ENCODE results near the gene YKT6. TPM values are rescaled to one million over a fixed set of nuclear protein-coding genes. Genes with fewer than 3 reads are reported as not detected.
"Not testable (repeated sequence)": the region's sequence is repeated elsewhere in the genome, so short reads cannot be mapped to it uniquely, and the experiment has no call there.

Gene YKT6
- total RNA-seq, 2 donors from 2014 or later, result 43.9 to 44.9 TPM

DNA sequence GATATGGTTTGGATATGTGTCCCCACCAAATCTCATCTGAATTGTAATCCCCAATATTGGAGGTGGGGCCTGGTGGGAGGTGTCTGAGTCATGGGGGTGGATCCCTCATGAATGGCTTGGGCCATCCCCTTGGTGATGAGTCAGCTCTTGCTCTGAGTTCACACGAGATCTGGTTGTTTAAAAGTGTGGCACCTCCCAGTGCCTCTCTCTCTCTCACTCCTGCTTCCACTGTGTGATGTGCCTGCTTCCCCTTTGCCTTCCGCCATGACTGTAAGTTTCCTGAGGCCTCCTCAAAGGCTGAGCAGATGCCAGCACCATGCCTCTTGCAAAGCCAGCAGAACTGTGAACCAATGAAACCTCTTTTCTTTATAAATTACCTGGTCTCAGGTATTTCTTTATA is 6.7 kb upstream of the YKT6 start:
- no peaks in the 10 kb centered on the region for H3K4me1 ChIP-seq
- TF ChIP-seq, protein P1, sequence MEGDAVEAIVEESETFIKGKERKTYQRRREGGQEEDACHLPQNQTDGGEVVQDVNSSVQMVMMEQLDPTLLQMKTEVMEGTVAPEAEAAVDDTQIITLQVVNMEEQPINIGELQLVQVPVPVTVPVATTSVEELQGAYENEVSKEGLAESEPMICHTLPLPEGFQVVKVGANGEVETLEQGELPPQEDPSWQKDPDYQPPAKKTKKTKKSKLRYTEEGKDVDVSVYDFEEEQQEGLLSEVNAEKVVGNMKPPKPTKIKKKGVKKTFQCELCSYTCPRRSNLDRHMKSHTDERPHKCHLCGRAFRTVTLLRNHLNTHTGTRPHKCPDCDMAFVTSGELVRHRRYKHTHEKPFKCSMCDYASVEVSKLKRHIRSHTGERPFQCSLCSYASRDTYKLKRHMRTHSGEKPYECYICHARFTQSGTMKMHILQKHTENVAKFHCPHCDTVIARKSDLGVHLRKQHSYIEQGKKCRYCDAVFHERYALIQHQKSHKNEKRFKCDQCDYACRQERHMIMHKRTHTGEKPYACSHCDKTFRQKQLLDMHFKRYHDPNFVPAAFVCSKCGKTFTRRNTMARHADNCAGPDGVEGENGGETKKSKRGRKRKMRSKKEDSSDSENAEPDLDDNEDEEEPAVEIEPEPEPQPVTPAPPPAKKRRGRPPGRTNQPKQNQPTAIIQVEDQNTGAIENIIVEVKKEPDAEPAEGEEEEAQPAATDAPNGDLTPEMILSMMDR (IDR thresholded peaks at IDR 0.05), result no peak
- no peaks in the 10 kb centered on the region for H3K9me3 ChIP-seq
- no peak overlapping the region for H3K4me3 ChIP-seq
- H3K36me3 ChIP-seq, result no peaks in the 10 kb centered on the region
- DNase-seq (ENCODE audit: low spot score), result no peak
- H3K27ac ChIP-seq, result no peak overlapping the region
- H3K27me3 ChIP-seq, result no peaks in the 10 kb centered on the region

DNA sequence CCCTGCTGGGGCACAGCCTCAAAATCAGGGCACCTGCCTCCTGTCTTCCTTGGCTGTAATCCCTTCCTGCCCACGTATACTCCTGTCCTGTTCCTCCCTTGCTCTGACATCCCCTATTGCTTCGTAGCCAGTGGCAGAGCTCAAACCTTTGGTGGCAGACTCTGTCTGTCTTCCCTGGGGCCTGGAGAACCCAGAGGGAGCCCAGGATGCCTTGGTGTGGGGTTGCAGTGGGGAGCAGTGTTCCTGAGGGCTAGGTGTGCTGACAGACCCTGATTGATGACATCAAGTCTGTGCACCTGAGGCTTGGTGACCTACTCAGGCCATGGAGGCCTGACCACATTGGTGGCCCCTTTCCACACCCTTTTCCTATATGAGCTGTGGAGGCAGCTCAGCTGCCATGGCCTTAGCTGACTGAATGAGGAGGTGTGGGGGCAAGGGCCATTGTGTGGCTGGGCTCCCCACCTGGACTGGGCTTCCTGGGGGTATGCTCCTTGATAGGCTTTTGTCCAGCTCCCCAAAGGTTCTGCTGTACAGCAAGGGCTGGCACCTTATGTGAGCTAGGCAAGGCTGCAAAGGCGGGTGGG is 6.1 kb upstream of the YKT6 start:
- H3K4me1 ChIP-seq, result no peaks in the 10 kb centered on the region
- TF ChIP-seq, protein P1 (IDR thresholded peaks at IDR 0.05), result no peak
- no peaks in the 10 kb centered on the region for H3K27me3 ChIP-seq
- H3K36me3 ChIP-seq, result no peaks in the 10 kb centered on the region
- H3K4me3 ChIP-seq, result no peak overlapping the region
- no peak overlapping the region for H3K27ac ChIP-seq
- no peak for DNase-seq (ENCODE audit: low spot score)
- H3K9me3 ChIP-seq, result no peaks in the 10 kb centered on the region

GRCh38 chr7:44195889-44196288 is 4.9 kb upstream of the YKT6 start:
- Histone ChIP-seq H3K36me3 (no peaks in the 10 kb centered on the region), H3K27ac (no peak overlapping the region), H3K9me3 (no peaks in the 10 kb centered on the region), H3K4me1 (no peaks in the 10 kb centered on the region), H3K4me3 (no peak overlapping the region), H3K27me3 (no peaks in the 10 kb centered on the region)
- TF ChIP-seq, protein P1 (IDR thresholded peaks at IDR 0.05), result no peak
- no peak for DNase-seq (ENCODE audit: low spot score)

GRCh38 chr7:44196450-44196872 is 4.3 kb upstream of the YKT6 start:
- Histone ChIP-seq H3K27ac (no peak overlapping the region), H3K4me1 (peaks cover 0 to 2% of the 10 kb centered on the region in 2 donors), H3K4me3 (no peak overlapping the region), H3K27me3 (no peaks in the 10 kb centered on the region), H3K9me3 (no peaks in the 10 kb centered on the region), H3K36me3 (no peaks in the 10 kb centered on the region)
- DNase-seq (ENCODE audit: low spot score), result no peak
- TF ChIP-seq, protein P1 (IDR thresholded peaks at IDR 0.05), result peak; percentile 55 to 78

- H3K27me3 ChIP-seq, result no peaks in the 10 kb centered on the region
- H3K9me3 ChIP-seq, result no peaks in the 10 kb centered on the region
- peaks cover 0 to 12% of the 10 kb centered on the region in 2 donors for H3K4me1 ChIP-seq
- no peak overlapping the region for H3K4me3 ChIP-seq
- H3K36me3 ChIP-seq, result no peaks in the 10 kb centered on the region
- no peak overlapping the region for H3K27ac ChIP-seq
- no peak for DNase-seq (ENCODE audit: low spot score)
- TF ChIP-seq, protein P1 (IDR thresholded peaks at IDR 0.05), result no peak
These were observed 3.3 kb upstream of the YKT6 start for GRCh38 chr7:44197474-44197873.

GRCh38 chr7:44200163-44200562 is 615 bp upstream of the YKT6 start:
- H3K27ac ChIP-seq; DNase-seq (ENCODE audit: low spot score); H3K27me3 ChIP-seq; H3K4me3 ChIP-seq; H3K36me3 ChIP-seq; H3K9me3 ChIP-seq: not testable (repeated sequence)
- peaks cover 0 to 13% of the 10 kb centered on the region in 2 donors for H3K4me1 ChIP-seq
